H9 (cell line): ENCODE data around the gene KRTAP4-5. TPM values are rescaled to one million over a fixed set of nuclear protein-coding genes. Genes with fewer than 3 reads are reported as not detected.
"Not testable (repeated sequence)": the region's sequence is repeated elsewhere in the genome, so short reads cannot be mapped to it uniquely, and the experiment has no call there.

Experiments used
- DNase-seq: peaks from one replicate; pipeline ENCODE4 v3.0.0-alpha.2; 2017
- H2AFZ ChIP-seq: one replicate; pipeline ENCODE4 v1.6.1; 2013; ENCODE audit warnings: mild to moderate bottlenecking, low read length, control low read depth, moderate library complexity
- H2AK5ac ChIP-seq: 2 replicates; pipeline ENCODE4 v1.6.1; 2013; ENCODE audit warnings: low read length, control low read depth, mixed read lengths; ENCODE audit not compliant: insufficient read length
- H2BK120ac ChIP-seq: one replicate; pipeline ENCODE4 v1.6.1; 2013; ENCODE audit warnings: low read depth, mild to moderate bottlenecking, low read length, control low read depth, inconsistent platforms; ENCODE audit not compliant: poor library complexity, severe bottlenecking
- H2BK12ac ChIP-seq: 2 replicates; pipeline ENCODE4 v1.6.1; 2013; ENCODE audit warnings: low read length, control low read depth, mixed read lengths, low read depth; ENCODE audit not compliant: insufficient read length
- H2BK15ac ChIP-seq: 2 replicates; pipeline ENCODE4 v1.6.1; 2013; ENCODE audit warnings: low read depth, low read length, control low read depth
- H2BK20ac ChIP-seq: one replicate; pipeline ENCODE4 v1.6.1; 2013; ENCODE audit warnings: low read depth, mild to moderate bottlenecking, low read length, control low read depth, inconsistent platforms; ENCODE audit not compliant: poor library complexity, severe bottlenecking
- H2BK5ac ChIP-seq: 2 replicates; pipeline ENCODE4 v1.6.1; 2013; ENCODE audit warnings: low read length, control low read depth, mixed read lengths; ENCODE audit not compliant: insufficient read length
- H3K14ac ChIP-seq: 2 replicates; pipeline ENCODE4 v1.6.1; 2013; ENCODE audit warnings: low read length, control low read depth; ENCODE audit not compliant: insufficient read depth
- H3K18ac ChIP-seq: 2 replicates; pipeline ENCODE4 v1.6.1; 2013; ENCODE audit warnings: low read depth, mild to moderate bottlenecking, mixed read lengths, low read length, control low read depth; ENCODE audit not compliant: insufficient read length
- H3K23ac ChIP-seq: 2 replicates; pipeline ENCODE4 v1.6.1; 2013; ENCODE audit warnings: low read length, control low read depth, mixed read lengths, low read depth; ENCODE audit not compliant: insufficient read length
- H3K23me2 ChIP-seq: 2 replicates; pipeline ENCODE4 v1.6.1; 2013; ENCODE audit warnings: low read depth, mild to moderate bottlenecking, mixed read lengths, low read length, control low read depth; ENCODE audit not compliant: insufficient read length, poor library complexity, severe bottlenecking
- H3K27ac ChIP-seq: 2 replicates; pipeline ENCODE4 v1.5.1; 2013; ENCODE audit warnings: low read length, control low read depth, mixed read lengths, low read depth; ENCODE audit not compliant: insufficient read length
- H3K27me3 ChIP-seq: 2 replicates; pipeline ENCODE4 v1.6.1; 2013; ENCODE audit warnings: low read length, control low read depth, inconsistent platforms; ENCODE audit not compliant: insufficient read depth
- H3K4ac ChIP-seq: 2 replicates; pipeline ENCODE4 v1.6.1; 2013; ENCODE audit warnings: low read depth, mild to moderate bottlenecking, control low read depth, inconsistent platforms, low read length, moderate library complexity
- H3K4me1 ChIP-seq: 2 replicates; pipeline ENCODE4 v1.6.1; 2013; ENCODE audit warnings: low read length, control low read depth, inconsistent platforms; ENCODE audit not compliant: insufficient read depth
- H3K4me2 ChIP-seq: 2 replicates; pipeline ENCODE4 v1.6.1; 2013; ENCODE audit warnings: low read length, control low read depth, mixed read lengths; ENCODE audit not compliant: insufficient read length, insufficient read depth
- H3K56ac ChIP-seq: 2 replicates; pipeline ENCODE4 v1.6.1; 2013; ENCODE audit warnings: low read depth, mild to moderate bottlenecking, mixed read lengths, low read length, control low read depth; ENCODE audit not compliant: insufficient read length
- H3K79me1 ChIP-seq: 2 replicates; pipeline ENCODE4 v1.6.1; 2013; ENCODE audit warnings: low read depth, mild to moderate bottlenecking, moderate library complexity, low read length, control low read depth, inconsistent platforms; ENCODE audit not compliant: insufficient read depth, poor library complexity, severe bottlenecking
- H3K79me2 ChIP-seq: 2 replicates; pipeline ENCODE4 v1.6.1; 2013; ENCODE audit warnings: low read length, control low read depth, inconsistent platforms; ENCODE audit not compliant: insufficient read depth
- H3K9ac ChIP-seq: 2 replicates; pipeline ENCODE4 v1.6.1; 2013; ENCODE audit warnings: low read length, control low read depth, mixed read lengths; ENCODE audit not compliant: insufficient read length; ENCODE audit errors: extremely low read depth
- H3K9me3 ChIP-seq: one replicate; pipeline ENCODE4 v1.6.1; 2013; ENCODE audit warnings: low read depth, low read length, inconsistent platforms; ENCODE audit not compliant: control insufficient read depth
- H3T11ph ChIP-seq: one replicate; pipeline ENCODE4 v1.6.1; 2013; ENCODE audit warnings: mild to moderate bottlenecking, low read length, control low read depth, inconsistent platforms
- H4K20me1 ChIP-seq: one replicate; pipeline ENCODE4 v1.6.1; 2013; ENCODE audit not compliant: control insufficient read depth, insufficient read length, insufficient read depth
- H4K5ac ChIP-seq: 2 replicates; pipeline ENCODE4 v1.6.1; 2013; ENCODE audit warnings: low read depth, mild to moderate bottlenecking, mixed read lengths, low read length, control low read depth; ENCODE audit not compliant: insufficient read length
- H4K8ac ChIP-seq: replicated peaks from 2 replicates; pipeline ENCODE4 v1.6.1; 2013; ENCODE audit warnings: low read length, control low read depth, mixed read lengths, low read depth; ENCODE audit not compliant: insufficient read length
- H4K91ac ChIP-seq: 2 replicates; pipeline ENCODE4 v1.6.1; 2013; ENCODE audit warnings: low read depth, mild to moderate bottlenecking, moderate library complexity, mixed read lengths, low read length, control low read depth; ENCODE audit not compliant: insufficient read length
- H3K27ac Mint-ChIP-seq, 3 experiments: 2 replicates in 2 of 3; 3 replicates in 1 of 3; pipeline ENCODE4 v1.8.0; 2020 to 2021; ENCODE audit warnings: mixed read lengths in 3 of 3, mild to moderate bottlenecking in 1 of 3, moderate library complexity in 1 of 3
- H3K27me3 Mint-ChIP-seq: 2 replicates; pipeline ENCODE4 v1.8.0; 2021; ENCODE audit warnings: low read depth, mild to moderate bottlenecking, moderate library complexity, mixed read lengths
- H3K36me3 Mint-ChIP-seq, 3 experiments: 2 replicates in 2 of 3; 3 replicates in 1 of 3; pipeline ENCODE4 v1.8.0; 2020 to 2021; ENCODE audit warnings: low read depth in 3 of 3, mixed read lengths in 3 of 3; ENCODE audit not compliant: insufficient read depth in 1 of 3
- H3K4me1 Mint-ChIP-seq, 2 experiments: 2 replicates each; pipeline ENCODE4 v1.8.0; 2020; ENCODE audit warnings: mixed read lengths in 2 of 2
- H3K4me3 Mint-ChIP-seq, 2 experiments: 2 replicates in 1 of 2; 3 replicates in 1 of 2; pipeline ENCODE4 v1.8.0; 2020 to 2021; ENCODE audit warnings: mild to moderate bottlenecking in 2 of 2, mixed read lengths in 2 of 2, moderate library complexity in 1 of 2
- H3K9me3 Mint-ChIP-seq, 2 experiments: 2 replicates in 1 of 2; 3 replicates in 1 of 2; pipeline ENCODE4 v1.8.0; 2020; ENCODE audit warnings: mild to moderate bottlenecking in 2 of 2, mixed read lengths in 2 of 2, moderate library complexity in 1 of 2
- WGBS: extraction: QIAGEN DNeasy Blood & Tissue Kit; methylation state at CpG from one replicate; pipeline ENCODE4 v1.1.7; 2013; ENCODE audit warnings: missing lambda C conversion rate, low lambda C conversion rate, mixed read lengths; ENCODE audit not compliant: insufficient read length; ENCODE audit errors: extremely low coverage; 5-methylcytosine and 5-hydroxymethylcytosine counted together
- total RNA-seq: library from RNA; stranded (reverse); gene quantifications from 2 replicates; pipeline ENCODE4 v1.2.1, GENCODE V29; 2021
- TF ChIP-seq, protein P1 (sequence below): fragments of 200-600 bp; sonication (generic); conservative IDR thresholded peaks from 3 replicates; pipeline ENCODE4 v1.8.0; 2021; ENCODE audit warnings: antibody characterized with exemption, mild to moderate bottlenecking

Gene KRTAP4-5
- total RNA-seq, 1 experiment from 2014 or later = not detected

DNA sequence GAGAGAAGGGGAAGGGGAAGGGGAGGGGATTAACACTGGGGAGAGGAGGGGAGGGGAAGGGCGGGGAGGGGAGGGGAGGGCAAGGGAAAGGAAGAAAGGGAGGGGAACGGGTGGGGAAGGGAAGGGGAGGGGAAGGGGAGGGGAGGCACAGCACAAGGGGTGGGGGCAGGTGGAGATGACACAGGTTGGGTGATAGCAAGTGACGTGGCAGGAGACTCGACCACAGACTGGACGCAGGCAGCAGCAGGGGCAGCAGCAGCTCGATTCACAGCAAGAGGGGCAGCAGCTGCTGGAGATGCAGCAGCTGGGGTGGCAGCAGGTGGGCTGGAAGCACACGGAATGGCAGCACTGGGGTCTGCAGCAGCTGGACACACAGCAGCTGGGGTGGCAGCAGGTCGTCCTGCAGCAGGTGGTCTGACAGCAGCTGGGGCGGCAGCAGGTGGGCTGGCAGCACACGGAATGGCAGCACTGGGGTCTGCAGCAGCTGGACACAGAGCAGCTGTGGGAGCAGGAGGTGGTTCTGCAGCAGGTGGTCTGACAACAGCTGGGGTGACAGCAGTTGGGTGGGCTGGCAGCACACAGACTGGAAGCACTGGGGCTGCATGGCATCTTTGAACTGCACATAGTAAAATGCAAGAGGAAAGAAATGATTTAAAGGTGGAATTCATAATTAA, 47.9 kb downstream of the KRTAP4-5 start, which contains the start of gene KRTAP4-16:
KRTAP4-16 (minus strand) TSS at position 624 of the 674 bp plus-strand sequence; CDS start at position 624, 0 bp downstream.
- Histone ChIP-seq H3T11ph (no peak within 1 kb of the TSS), H2BK20ac (no peak within 1 kb of the TSS), H3K9me3 (no peaks in the 10 kb centered on the region), H3K9ac (no peak within 1 kb of the TSS), H3K56ac (no peak within 1 kb of the TSS), H3K79me2 (no peaks in the 10 kb centered on the region), H4K20me1 (no peaks in the 10 kb centered on the region), H3K79me1 (no peaks in the 10 kb centered on the region), H2BK15ac (no peak within 1 kb of the TSS), H2AFZ (no peak within 1 kb of the TSS), H2BK12ac (no peak within 1 kb of the TSS), H3K4me1 (no peaks in the 10 kb centered on the region; the same call in 1 of the 2 replicates), H3K27me3 (no peaks in the 10 kb centered on the region), H2BK120ac (no peak within 1 kb of the TSS), H3K27ac (no peak within 1 kb of the TSS), H4K91ac (no peak within 1 kb of the TSS), H3K4ac (no peak within 1 kb of the TSS), H3K23ac (no peak within 1 kb of the TSS), H2BK5ac (no peak within 1 kb of the TSS), H4K5ac (no peak within 1 kb of the TSS), H4K8ac (no peak within 1 kb of the TSS), H2AK5ac (no peak within 1 kb of the TSS), H3K23me2 (no peaks in the 10 kb centered on the region), H3K4me2 (no peak within 1 kb of the TSS), H3K14ac (no peak within 1 kb of the TSS), H3K18ac (no peak within 1 kb of the TSS)
- Mint-ChIP-seq H3K36me3 (no peaks in the 10 kb centered on the region), H3K9me3 (no peaks in the 10 kb centered on the region; a peak in 2 of 5 replicates), H3K27me3 (peaks cover 1% of the 10 kb centered on the region; the same call in 1 of the 2 replicates), H3K4me3 (no peak within 1 kb of the TSS; a peak in 1 of 5 replicates), H3K27ac (peak within 1 kb of the TSS in 1 of 3 experiments; percentile 73; a peak in 3 of 7 replicates), H3K4me1 (peaks cover 35 to 37% of the 10 kb centered on the region in 2 experiments)
- no CpG with 5 or more reads among the region's 10 CpGs for WGBS
- TF ChIP-seq, protein P1, sequence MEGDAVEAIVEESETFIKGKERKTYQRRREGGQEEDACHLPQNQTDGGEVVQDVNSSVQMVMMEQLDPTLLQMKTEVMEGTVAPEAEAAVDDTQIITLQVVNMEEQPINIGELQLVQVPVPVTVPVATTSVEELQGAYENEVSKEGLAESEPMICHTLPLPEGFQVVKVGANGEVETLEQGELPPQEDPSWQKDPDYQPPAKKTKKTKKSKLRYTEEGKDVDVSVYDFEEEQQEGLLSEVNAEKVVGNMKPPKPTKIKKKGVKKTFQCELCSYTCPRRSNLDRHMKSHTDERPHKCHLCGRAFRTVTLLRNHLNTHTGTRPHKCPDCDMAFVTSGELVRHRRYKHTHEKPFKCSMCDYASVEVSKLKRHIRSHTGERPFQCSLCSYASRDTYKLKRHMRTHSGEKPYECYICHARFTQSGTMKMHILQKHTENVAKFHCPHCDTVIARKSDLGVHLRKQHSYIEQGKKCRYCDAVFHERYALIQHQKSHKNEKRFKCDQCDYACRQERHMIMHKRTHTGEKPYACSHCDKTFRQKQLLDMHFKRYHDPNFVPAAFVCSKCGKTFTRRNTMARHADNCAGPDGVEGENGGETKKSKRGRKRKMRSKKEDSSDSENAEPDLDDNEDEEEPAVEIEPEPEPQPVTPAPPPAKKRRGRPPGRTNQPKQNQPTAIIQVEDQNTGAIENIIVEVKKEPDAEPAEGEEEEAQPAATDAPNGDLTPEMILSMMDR = no peak
- peak; percentile 77 for DNase-seq

DNA sequence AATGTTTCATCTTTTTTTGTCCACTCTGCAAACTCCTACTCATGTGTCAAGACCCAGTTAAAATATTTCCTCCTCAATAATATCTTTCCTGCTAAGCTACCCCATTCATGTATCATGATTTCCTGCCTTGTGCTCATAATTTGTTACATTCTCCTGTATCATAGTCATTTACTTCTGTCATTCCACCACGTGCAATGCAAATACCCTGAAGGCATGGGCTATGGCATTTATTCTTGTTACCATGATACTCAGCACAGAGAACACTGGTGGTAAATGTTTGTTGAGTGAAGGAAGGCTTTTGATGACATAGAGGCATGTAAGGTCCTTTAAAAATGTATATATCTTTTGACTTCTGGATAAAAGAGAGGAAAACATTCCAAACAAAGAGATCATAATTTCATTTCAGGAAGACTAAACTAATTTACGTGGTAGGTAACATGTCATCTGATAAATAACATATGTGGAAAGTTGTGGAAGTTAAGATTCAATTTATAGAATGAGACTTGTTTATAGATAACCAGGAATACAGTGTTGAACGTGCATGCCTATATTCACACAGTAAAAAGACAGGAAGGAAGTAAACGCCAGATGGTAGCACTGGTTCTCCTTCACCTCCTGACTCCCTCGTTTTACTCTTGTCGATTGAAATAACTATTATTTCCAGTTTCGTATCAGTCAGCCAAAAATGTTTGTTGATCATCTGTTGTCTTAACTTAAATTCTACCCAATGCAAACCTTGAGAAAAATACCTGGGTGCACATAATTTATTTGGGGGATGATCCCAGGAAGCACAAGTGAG, 49.7 kb downstream of the KRTAP4-5 start:
- H3K27ac ChIP-seq, H3T11ph ChIP-seq, H3K27ac Mint-ChIP-seq, H3K9me3 Mint-ChIP-seq, H3K56ac ChIP-seq, H2BK5ac ChIP-seq, H4K5ac ChIP-seq, H3K4me2 ChIP-seq, H3K23me2 ChIP-seq, H3K27me3 Mint-ChIP-seq, H3K9me3 ChIP-seq, DNase-seq, H2BK20ac ChIP-seq, H3K79me2 ChIP-seq, H3K9ac ChIP-seq, H3K14ac ChIP-seq, H2BK15ac ChIP-seq, H3K4me3 Mint-ChIP-seq, H3K18ac ChIP-seq, H3K4me1 ChIP-seq, H3K4ac ChIP-seq, H4K8ac ChIP-seq, H2BK120ac ChIP-seq, H3K27me3 ChIP-seq, H3K23ac ChIP-seq, H4K91ac ChIP-seq, H3K79me1 ChIP-seq, H3K36me3 Mint-ChIP-seq, H2AFZ ChIP-seq, H2AK5ac ChIP-seq, H2BK12ac ChIP-seq, H4K20me1 ChIP-seq: not testable (repeated sequence)
- peaks cover 34 to 38% of the 10 kb centered on the region in 2 experiments for H3K4me1 Mint-ChIP-seq
- WGBS = no CpG with 5 or more reads among the region's 7 CpGs
